Spinal cord (tissue), 10 donors: ENCODE measurements around the gene FNIP1. TPM values are rescaled to one million over a fixed set of nuclear protein-coding genes. Genes with fewer than 3 reads are reported as not detected.
A peak's percentile ranks its signal among the peaks of the same experiment; 100 is the strongest.
"Not testable (repeated sequence)": the region's sequence is repeated elsewhere in the genome, so short reads cannot be mapped to it uniquely, and the experiment has no call there.

Source experiments
- DNase-seq, 6 donors: peaks; one replicate each; pipeline versions ENCODE4 v3.0.0 to v3.0.0-alpha.2; 2013 to 2015; ENCODE audit warnings: low spot score in 6 of 6, low read depth in 4 of 6
- H3K27ac ChIP-seq: one replicate; pipeline ENCODE4 v1.5.1; 2013; ENCODE audit warnings: low read depth, low read length, control low read depth
- H3K27me3 ChIP-seq: one replicate; pipeline ENCODE4 v1.6.1; 2013; ENCODE audit warnings: low read length; ENCODE audit not compliant: control insufficient read depth, insufficient read depth
- H3K36me3 ChIP-seq: one replicate; pipeline ENCODE4 v1.6.1; 2013; ENCODE audit warnings: low read length; ENCODE audit not compliant: control insufficient read depth, insufficient read depth
- H3K4me1 ChIP-seq: one replicate; pipeline ENCODE4 v1.6.1; 2013; ENCODE audit warnings: low read length; ENCODE audit not compliant: control insufficient read depth, insufficient read depth
- H3K4me3 ChIP-seq: one replicate; pipeline ENCODE4 v1.5.1; 2013; ENCODE audit warnings: low read depth, low read length, control low read depth
- H3K9me3 ChIP-seq: one replicate; pipeline ENCODE4 v1.6.1; 2013; ENCODE audit warnings: low read length; ENCODE audit not compliant: control insufficient read depth, insufficient read depth
- WGBS: methylation state at CpG from one replicate; pipeline ENCODE4 v1.1.5; 2013; ENCODE audit warnings: missing lambda C conversion rate; ENCODE audit not compliant: insufficient coverage; 5-methylcytosine and 5-hydroxymethylcytosine counted together
- polyA plus RNA-seq, 2 donors: library from polyadenylated mRNA; unstranded; fragments of 120-200 nt; gene quantifications; one replicate each; pipeline ENCODE4 v1.2.1, GENCODE V29; 2013; ENCODE audit not compliant: insufficient read length in 2 of 2
- total RNA-seq, 2 donors: library from RNA; depleted of rRNA in 1 of 2; stranded (reverse); fragments of 120-200 nt in 1 of 2; fragments of >200 nt in 1 of 2; gene quantifications; one replicate each; pipeline versions ENCODE4 v1.2.3 to v1.2.4, GENCODE V29; 2013 to 2014
- donor health status: healthy.

FNIP1 gene
- total and polyA plus RNA-seq, 4 donors, result 17.8 to 62.7 (median 26.3) TPM

- H3K36me3 ChIP-seq, result peaks cover 3% of the 10 kb centered on the region
- WGBS, result no CpG with 5 or more reads among the region's 4 CpGs
- no peak overlapping the region for H3K27ac ChIP-seq
- H3K4me3 ChIP-seq, result no peak overlapping the region
- no peaks in the 10 kb centered on the region for H3K4me1 ChIP-seq
- DNase-seq, result no peak
- no peaks in the 10 kb centered on the region for H3K27me3 ChIP-seq
- no peaks in the 10 kb centered on the region for H3K9me3 ChIP-seq
Observed at GRCh38 chr5:131745703-131746102, 51.1 kb downstream of the FNIP1 start.

- Histone ChIP-seq H3K4me3 (no peak overlapping the region), H3K27me3 (no peaks in the 10 kb centered on the region), H3K27ac (no peak overlapping the region), H3K36me3 (peaks cover 3% of the 10 kb centered on the region), H3K9me3 (no peaks in the 10 kb centered on the region), H3K4me1 (no peaks in the 10 kb centered on the region)
- 100% methylated on average over 1 of the region's 3 CpGs for WGBS
- DNase-seq, result no peak
Observed at GRCh38 chr5:131745155-131745554, 51.7 kb downstream of the FNIP1 start.

GRCh38 chr5:131740477-131740876, 56.3 kb downstream of the FNIP1 start:
- no peak for DNase-seq
- WGBS, result 100% methylated on average over 1 of the region's 3 CpGs
- Histone ChIP-seq H3K4me3 (no peak overlapping the region), H3K4me1 (no peaks in the 10 kb centered on the region), H3K27ac (no peak overlapping the region), H3K9me3 (no peaks in the 10 kb centered on the region), H3K27me3 (no peaks in the 10 kb centered on the region), H3K36me3 (peaks cover 7% of the 10 kb centered on the region)

GRCh38 chr5:131735393-131735792, 61.4 kb downstream of the FNIP1 start:
- H3K36me3 ChIP-seq, result peaks cover 4% of the 10 kb centered on the region
- no CpG with 5 or more reads among the region's 8 CpGs for WGBS

GRCh38 chr5:131734939-131735338, 61.9 kb downstream of the FNIP1 start:
- H3K36me3 ChIP-seq, H3K9me3 ChIP-seq, H3K27me3 ChIP-seq, DNase-seq, H3K27ac ChIP-seq, H3K4me1 ChIP-seq, H3K4me3 ChIP-seq: not testable (repeated sequence)
- WGBS, result no CpG with 5 or more reads among the region's 6 CpGs

More at GRCh38 chr5:131735393-131735792, 61.4 kb downstream of the FNIP1 start:
- no peak overlapping the region for H3K27ac ChIP-seq
- H3K4me3 ChIP-seq, result no peak overlapping the region
- H3K4me1 ChIP-seq, result no peaks in the 10 kb centered on the region
- H3K27me3 ChIP-seq, result no peaks in the 10 kb centered on the region
- no peak for DNase-seq
- no peaks in the 10 kb centered on the region for H3K9me3 ChIP-seq

- peaks cover 11% of the 10 kb centered on the region for H3K36me3 ChIP-seq
- H3K4me1 ChIP-seq, DNase-seq, H3K27ac ChIP-seq, H3K27me3 ChIP-seq, H3K4me3 ChIP-seq, H3K9me3 ChIP-seq: not testable (repeated sequence)
- WGBS, result 98% methylated on average over 4 of the region's 4 CpGs
Observed at GRCh38 chr5:131729292-131729691, 67.5 kb downstream of the FNIP1 start.

- H3K9me3 ChIP-seq, H3K4me1 ChIP-seq: not testable (repeated sequence)
Observed at GRCh38 chr5:131724089-131724488, 72.7 kb downstream of the FNIP1 start.

GRCh38 chr5:131720714-131721113, 76.1 kb downstream of the FNIP1 start:
- Histone ChIP-seq H3K27me3 (no peaks in the 10 kb centered on the region), H3K4me3 (no peak overlapping the region), H3K27ac (no peak overlapping the region), H3K36me3 (no peaks in the 10 kb centered on the region), H3K4me1 (no peaks in the 10 kb centered on the region), H3K9me3 (peaks cover 3% of the 10 kb centered on the region)
- peak in 1 of 6 donors; percentile 17 for DNase-seq
- no CpG with 5 or more reads among the region's 1 CpG for WGBS

More at GRCh38 chr5:131724089-131724488, 72.7 kb downstream of the FNIP1 start:
- not testable (repeated sequence) for H3K36me3 ChIP-seq, H3K27ac ChIP-seq, H3K27me3 ChIP-seq, DNase-seq, H3K4me3 ChIP-seq

GRCh38 chr5:131719564-131719963, 77.3 kb downstream of the FNIP1 start:
- DNase-seq, result no peak
- no CpG with 5 or more reads among the region's 1 CpG for WGBS
- Histone ChIP-seq H3K4me3 (no peak overlapping the region), H3K27ac (no peak overlapping the region), H3K27me3 (no peaks in the 10 kb centered on the region), H3K36me3 (no peaks in the 10 kb centered on the region), H3K4me1 (no peaks in the 10 kb centered on the region), H3K9me3 (peaks cover 3% of the 10 kb centered on the region)

- H3K4me1 ChIP-seq, result no peaks in the 10 kb centered on the region
- peaks cover 3% of the 10 kb centered on the region for H3K9me3 ChIP-seq
- no peak overlapping the region for H3K4me3 ChIP-seq
- DNase-seq, result no peak
- H3K36me3 ChIP-seq, result no peaks in the 10 kb centered on the region
- 94% methylated on average over 4 of the region's 5 CpGs for WGBS
- H3K27me3 ChIP-seq, result no peaks in the 10 kb centered on the region
- H3K27ac ChIP-seq, result no peak overlapping the region
Observed at GRCh38 chr5:131718487-131719014, 78.3 kb downstream of the FNIP1 start.
